T-helper 9 cell (primary cell): Measurements from ENCODE around the gene PIP5K1B.
A peak's percentile ranks its signal among the peaks of the same experiment; 100 is the strongest.
"Not testable (repeated sequence)": the region's sequence is repeated elsewhere in the genome, so short reads cannot be mapped to it uniquely, and the experiment has no call there.

Experiments used
- DNase-seq: peaks from one replicate; pipeline ENCODE4 v3.0.0-alpha.2; 2020

Gene PIP5K1B

GRCh38 chr9:68967800-68968199 is 262.8 kb downstream of the PIP5K1B start:
- DNase-seq = no peak

DNA sequence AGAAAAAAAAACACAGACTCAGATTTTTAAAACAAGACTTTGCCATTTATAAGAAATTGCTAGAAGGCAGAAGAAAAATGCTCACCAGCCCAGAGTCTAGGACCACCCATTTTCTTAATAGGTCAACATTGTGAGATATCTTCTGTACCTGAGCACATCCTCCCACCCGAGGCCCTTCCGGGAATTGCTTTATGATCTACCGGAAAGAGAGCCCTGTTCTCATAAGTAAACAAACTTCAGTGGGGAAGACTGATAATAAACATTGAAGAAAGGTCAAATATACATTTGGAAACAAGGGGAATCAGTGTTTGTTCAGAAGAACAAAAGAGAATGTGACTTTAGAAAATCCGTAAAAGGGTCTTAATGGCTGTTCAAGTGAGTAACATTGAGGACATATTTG is 264.5 kb downstream of the PIP5K1B start:
- no peak for DNase-seq

DNA sequence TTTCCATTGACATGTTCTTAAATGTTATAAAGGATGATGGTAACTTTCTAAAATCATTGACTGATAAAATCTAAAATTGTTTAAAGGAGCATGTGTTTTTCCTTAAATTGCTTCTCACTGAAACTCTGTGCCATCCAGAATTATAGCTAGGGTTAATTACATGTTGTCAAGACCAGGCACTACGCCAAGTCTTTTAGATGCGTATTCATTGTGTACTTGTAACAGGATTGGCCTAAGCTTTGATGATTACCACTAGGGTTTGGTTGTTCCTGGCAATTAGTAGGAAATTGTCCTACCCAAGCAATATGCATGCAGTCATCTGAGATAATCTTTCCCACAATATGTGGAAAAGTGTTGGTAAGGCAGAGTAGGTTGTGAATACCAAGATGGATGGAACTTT is 265.1 kb downstream of the PIP5K1B start:
- no peak for DNase-seq

DNA sequence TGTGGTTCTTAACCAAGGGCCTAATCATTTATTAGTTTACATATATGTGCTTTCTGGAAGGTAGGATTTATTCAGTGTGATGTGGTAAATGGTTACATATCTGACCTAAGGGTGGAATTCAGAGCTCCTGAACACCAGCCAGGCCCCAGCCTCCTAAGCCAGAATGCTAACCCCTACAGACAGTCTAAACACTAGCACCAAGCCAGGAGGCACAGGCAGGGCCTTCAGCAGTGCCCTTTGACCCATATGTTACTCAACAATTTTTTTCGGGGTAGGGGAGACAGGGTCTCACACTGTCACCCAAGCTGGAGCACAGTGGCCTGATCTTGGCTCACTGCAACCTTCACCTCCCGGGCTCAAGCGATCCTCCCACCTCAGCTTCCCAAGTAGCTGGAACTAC is 268.6 kb downstream of the PIP5K1B start:
- no peak for DNase-seq

- DNase-seq = no peak
Observed at GRCh38 chr9:68974431-68974830, 269.4 kb downstream of the PIP5K1B start.

- DNase-seq = no peak
Observed at GRCh38 chr9:68974901-68975300, 269.9 kb downstream of the PIP5K1B start.

DNA sequence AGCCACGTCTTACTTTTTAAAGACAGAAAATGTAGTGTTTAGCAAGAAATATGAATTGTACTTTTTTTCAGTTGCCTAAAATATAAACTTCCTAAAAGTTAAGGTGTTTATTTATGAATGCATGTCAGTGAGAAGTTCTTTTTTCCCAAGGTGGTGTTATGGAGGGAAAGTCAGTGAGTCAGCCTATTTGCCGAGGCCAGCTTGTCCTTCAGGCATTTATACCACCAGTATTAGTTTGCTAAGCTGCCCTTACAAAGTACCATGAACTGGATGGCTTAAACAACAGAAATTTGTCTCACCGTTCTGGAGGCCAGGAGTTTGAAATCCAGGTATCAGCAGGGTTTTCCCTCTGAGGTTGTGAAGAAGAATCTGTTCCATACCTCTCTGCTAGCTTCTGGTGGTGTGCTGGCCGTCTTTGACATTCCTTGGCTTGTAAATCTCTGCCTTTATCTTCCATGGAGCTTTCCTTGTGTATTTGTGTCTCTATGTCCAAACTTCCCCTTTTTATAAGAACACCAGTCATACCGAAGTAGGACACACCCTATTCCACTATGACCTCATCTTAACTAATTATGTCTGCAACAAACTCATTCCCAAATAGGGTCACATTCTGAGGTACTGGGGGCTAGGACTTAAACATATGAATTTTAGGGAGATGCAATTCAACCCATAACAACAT is 270.5 kb downstream of the PIP5K1B start:
- DNase-seq = no peak

DNA sequence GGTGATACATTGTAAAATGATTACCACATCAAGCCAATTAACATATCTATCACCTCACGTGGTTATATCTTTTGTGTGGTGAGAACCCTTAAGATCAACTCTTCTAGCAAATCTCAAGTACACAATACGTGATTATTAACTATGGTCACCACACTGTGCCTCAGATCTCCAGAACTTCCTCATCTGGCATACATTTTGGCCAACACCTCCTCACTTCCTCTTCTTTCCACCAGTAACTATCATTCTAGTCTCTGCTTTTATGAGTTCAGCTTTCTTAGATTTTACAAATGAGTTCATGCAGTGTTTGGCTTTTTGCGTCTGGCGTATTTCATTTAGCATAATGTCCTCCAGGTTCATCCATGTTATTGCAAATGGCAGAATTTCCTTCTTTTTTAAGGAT is 273.0 kb downstream of the PIP5K1B start:
- DNase-seq = no peak

GRCh38 chr9:68978501-68978900 is 273.5 kb downstream of the PIP5K1B start:
- DNase-seq = no peak

- DNase-seq = no peak
Observed at GRCh38 chr9:68979538-68980314, 274.7 kb downstream of the PIP5K1B start.

DNA sequence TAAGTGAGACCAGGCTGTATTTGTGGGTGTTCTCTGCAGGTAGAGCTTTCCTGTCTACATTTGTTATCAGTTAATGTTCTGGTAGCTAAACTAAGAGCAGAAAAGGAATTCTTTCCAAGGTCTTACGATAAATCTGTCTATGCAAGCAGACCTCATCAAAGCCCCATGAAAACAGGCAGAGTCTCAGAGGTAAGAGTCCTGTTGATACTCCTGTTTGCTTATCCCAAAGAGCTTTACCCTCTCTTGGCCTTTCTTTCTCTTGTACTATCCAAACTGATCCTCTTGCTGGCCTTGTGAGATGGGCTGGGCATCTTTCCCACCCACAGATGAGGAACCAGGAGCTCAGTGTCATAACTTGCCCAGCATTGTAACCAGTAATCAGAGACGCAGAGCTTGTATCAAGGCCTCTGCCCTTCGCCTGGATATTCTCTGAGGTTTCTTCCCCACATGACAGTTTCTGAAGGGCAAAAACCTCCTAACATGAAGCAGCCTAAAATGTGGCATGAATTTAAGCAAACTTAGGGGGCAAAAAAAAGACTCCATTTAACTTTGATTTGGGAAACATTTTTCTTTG is 275.4 kb downstream of the PIP5K1B start:
- no peak for DNase-seq

DNA sequence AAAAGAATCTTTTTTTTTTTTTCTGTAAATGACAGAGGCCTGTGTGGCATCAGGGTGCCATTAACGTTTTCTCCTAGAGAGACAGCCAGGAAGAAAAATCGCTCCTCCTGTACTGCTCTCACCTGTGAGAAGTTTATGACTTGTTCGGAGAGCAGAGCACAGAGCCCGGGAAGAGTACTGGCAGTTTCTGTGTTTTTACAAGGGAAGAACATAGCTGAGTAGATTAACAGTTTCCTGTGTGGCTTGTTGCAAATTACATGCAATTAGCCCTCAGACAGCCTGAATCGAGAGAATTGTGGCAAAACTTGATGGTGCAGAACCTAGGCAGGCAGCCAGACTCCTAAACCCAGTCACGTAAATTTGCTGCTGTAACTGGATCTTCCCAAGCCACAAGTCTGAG is 276.7 kb downstream of the PIP5K1B start:
- no peak for DNase-seq

GRCh38 chr9:68983008-68983411 is 278.0 kb downstream of the PIP5K1B start:
- no peak for DNase-seq

DNA sequence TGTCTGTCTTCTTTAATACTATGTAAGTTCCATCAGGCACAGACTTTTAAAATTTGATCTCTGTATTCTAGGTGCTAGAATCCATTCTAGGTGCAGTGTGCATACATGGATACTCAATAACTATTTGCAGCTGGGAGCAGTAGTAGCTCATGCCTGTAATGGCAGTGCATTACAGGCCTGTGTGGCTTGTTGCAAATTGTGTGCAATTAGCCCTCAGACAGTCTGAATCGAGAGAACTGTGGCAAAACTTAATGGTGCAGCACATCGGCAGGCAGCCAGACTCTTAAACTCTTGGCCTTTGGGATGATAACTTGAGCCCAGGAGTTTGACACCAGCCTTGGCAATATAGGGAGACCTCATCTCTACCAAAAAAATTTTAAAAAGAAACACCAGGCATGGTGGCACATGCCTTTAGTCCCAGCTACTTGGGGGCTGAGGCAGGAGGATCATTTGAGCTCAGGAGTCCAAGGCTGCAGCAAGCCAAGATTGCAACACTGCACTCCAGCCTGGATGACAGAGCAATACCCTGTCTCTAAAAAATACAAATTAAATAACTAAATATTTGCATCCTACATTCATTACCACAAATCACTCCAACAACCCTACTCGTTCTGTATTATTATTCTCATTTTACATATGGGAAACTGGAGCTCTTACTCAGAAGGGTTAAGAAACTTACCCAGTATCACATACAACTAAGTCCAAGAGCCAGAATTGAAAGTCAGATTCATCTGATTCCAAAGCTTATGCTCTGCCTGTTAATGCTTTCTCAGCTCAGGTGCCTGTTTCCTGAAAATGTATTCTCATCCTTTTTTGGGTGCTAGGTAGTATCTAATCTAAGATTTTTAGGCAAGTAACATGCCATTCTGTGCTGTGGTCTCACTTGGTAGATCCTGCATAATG is 278.7 kb downstream of the PIP5K1B start:
- DNase-seq = no peak

DNA sequence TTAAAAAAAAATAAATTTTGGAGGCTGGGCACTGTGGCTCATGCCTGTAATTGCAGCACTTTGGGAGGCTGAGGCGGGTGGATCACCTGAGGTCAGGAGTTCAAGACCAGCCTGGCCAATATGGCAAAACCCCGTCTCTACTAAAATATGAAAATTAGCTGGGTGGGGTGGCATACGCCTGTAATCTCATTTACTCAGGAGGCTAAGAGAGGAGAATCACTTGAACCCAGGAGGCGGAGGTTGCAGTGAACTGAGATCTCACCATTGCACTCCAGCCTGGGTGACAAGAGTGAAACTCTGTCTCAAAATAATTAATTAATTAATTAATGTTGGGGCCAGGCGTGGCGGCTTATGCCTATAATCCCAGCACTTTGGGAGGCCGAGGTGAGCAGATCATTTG is 281.9 kb downstream of the PIP5K1B start:
- DNase-seq = not testable (repeated sequence)

- no peak for DNase-seq
Observed at GRCh38 chr9:68991457-68991856, 286.4 kb downstream of the PIP5K1B start.

- DNase-seq = no peak
Observed at GRCh38 chr9:68995776-68996175, 290.7 kb downstream of the PIP5K1B start.

DNA sequence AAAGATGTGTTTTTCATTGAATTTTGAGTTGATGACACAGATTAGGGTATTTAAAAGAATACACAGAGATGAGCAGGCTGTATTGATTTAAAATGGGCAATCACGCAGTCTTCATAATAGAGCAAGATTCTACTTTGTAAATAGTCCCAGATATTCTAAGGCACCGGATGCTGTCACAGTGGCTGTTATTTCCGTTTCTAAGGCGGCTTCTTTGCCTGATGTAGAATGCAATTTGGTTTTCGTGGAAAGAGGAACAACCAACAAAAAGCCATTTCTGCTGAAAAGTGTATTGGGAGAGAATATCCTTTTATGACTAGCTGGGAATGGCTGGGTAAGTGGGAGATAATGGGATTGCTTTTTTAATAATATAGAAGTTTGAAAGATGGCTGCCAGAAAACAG is 291.4 kb downstream of the PIP5K1B start:
- DNase-seq = no peak

- no peak for DNase-seq
Observed at GRCh38 chr9:68997666-68998065, 292.6 kb downstream of the PIP5K1B start.

DNA sequence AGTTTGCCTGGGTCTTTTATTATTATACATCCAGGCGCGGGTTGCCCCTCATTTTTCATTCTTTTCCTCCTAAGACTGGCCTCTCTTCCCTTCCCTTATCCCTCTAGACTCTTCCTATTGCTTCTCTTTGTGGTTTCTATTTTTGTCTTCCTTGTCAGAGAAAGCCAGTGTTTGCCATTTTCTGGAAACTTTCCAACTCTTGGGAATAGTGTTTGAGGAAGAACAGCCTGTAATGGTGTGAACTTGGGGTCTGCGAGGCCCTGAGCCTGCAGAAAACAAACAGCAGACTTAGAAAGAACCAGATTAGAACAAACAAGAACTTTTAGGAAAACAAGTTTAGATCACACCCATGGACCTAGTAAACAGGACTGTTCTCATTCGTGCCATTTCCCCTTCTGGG is 293.3 kb downstream of the PIP5K1B start:
- DNase-seq = no peak

DNA sequence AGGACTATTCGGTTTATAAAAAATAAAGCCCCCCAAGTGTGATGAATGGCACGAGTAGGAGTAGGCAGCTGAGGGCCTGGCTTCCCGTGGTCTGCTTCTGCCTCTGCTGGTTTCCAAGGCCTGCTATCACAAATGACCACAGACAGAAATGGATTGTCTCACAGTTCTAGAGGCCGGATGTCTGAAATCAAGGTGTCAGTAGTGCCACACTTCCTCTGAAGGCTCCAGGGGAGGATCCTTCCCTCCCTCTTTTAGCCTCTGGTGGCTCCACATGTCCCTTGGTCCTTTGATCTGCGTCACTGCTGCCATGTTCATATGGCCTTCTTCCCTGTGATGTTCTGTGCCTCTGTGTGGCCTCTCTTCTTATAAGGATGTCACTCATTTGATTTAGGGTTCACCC is 293.8 kb downstream of the PIP5K1B start:
- no peak for DNase-seq

- peak; percentile 32 for DNase-seq
Observed at GRCh38 chr9:68999393-69000105, 294.5 kb downstream of the PIP5K1B start.
